Cerebellar cortex (tissue), 1 donor: Measurements from ENCODE around the gene RGS9.
"Not testable (repeated sequence)": the region's sequence is repeated elsewhere in the genome, so short reads cannot be mapped to it uniquely, and the experiment has no call there.

Experiments used
- DNase-seq: peaks from one replicate; pipeline ENCODE4 v3.0.0-alpha.2; 2015; ENCODE audit warnings: low spot score

RGS9 gene

DNA sequence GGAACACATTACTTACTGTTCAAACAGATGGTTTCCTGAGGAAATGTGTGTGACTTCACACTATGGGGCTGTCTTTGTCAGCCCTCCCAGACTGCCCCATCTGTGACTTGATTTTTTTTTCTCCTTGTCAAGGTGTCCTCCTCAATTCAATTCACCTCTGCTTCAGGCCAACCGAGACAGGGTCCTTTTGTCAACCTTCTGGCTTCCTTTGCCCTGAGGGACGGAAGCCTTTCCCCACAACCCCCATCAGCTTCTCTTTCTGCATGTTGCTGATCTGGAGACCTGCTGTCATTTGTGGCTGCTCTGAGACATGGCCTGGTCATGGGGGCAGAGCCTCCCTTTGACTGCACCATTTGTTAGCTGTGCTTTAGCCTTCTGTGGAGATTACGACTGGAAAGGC is 21.3 kb upstream of the RGS9 start:
- peak; percentile 77 for DNase-seq

DNA sequence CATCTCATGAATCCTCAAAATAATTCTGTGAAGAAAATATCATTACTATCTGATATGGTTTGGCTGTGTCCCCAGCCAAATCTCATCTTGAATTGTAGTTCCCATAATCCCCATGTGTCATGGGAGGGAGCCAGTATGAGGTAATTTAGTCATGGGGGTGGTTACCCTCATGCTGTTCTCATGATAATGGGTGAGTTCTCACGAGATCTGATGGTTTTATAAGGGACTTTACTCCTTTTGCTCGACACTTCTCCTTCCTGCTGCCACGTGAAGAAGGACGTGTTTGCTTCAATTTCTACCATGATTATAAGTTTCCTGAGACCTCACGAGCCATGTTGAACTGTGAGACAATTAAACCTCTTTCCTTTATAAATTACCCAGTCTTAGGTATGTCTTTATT is 20.7 kb upstream of the RGS9 start:
- not testable (repeated sequence) for DNase-seq

GRCh38 chr17:65117384-65118035 is 19.7 kb upstream of the RGS9 start:
- DNase-seq = no peak

- no peak for DNase-seq
These were observed 15.8 kb upstream of the RGS9 start for GRCh38 chr17:65121368-65121767.

- DNase-seq = no peak
These were observed 15.0 kb upstream of the RGS9 start for GRCh38 chr17:65121916-65122806.

- DNase-seq = peak; percentile 91
These were observed 14.1 kb upstream of the RGS9 start for GRCh38 chr17:65122836-65123756.

DNA sequence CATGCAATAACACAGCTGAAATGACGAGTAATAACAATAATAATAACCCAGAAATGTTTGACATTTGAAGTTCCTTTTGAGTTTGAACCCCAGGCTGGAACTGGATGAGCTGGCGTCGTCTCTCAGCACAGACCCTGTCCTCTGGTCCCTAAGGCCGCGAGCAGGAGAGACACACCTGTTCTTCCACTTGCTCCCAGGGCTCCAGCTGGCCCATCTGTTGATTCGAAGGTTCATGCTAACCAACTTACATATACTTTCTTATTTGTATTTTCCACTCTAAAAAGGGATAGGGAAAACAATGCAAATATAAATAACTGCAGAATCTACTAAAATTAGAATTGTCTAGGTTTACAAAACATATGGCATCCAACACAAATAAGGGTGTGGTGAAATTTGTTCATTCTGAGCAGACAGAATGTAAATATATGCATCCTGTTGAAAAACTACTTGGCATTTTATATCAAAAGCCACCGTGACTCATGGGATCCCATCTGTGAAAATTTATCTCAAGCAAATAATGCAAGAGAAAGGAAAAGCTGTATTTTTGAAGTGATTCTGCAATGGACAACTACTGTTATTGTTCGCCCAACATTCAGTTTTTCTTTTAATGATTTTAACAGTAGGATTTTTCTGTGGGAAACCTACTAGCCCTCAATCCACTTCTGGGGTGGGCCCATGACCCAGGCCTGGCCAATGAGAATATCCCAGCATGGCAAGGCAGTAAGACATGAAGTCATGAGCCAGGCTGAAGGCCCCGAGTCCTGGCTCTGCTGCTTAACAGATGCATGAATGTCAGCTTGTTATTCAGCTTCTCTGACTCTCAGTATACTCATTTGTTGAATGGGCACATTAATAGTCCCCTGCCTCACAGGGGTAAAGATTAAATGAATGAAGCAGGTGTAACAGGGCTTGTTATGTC is 13.2 kb upstream of the RGS9 start:
- DNase-seq = no peak

GRCh38 chr17:65130832-65131231 is 6.3 kb upstream of the RGS9 start:
- DNase-seq = no peak

- DNase-seq = no peak
These were observed 5.9 kb upstream of the RGS9 start for GRCh38 chr17:65131240-65131639.

- no peak for DNase-seq
These were observed 5.2 kb upstream of the RGS9 start for GRCh38 chr17:65131946-65132345.

DNA sequence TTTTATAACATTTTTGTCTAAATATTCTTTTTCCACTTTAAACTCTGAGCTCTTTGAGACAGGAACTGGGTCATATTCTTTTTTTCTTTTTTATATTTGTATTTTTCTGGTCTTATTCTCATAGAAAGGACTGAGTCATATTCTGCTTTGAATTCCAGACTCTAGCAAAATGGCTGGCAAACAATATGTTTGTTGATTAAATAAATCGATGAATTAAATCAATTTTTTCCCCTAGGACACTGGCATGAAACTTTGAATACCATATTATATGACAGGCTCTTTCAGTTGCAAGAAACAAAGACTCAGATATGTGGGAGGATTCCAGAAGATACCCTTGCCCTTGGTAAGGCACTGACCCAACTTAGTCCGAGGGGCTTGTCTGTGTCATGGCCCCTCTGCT is 3.1 kb upstream of the RGS9 start:
- DNase-seq = no peak

DNA sequence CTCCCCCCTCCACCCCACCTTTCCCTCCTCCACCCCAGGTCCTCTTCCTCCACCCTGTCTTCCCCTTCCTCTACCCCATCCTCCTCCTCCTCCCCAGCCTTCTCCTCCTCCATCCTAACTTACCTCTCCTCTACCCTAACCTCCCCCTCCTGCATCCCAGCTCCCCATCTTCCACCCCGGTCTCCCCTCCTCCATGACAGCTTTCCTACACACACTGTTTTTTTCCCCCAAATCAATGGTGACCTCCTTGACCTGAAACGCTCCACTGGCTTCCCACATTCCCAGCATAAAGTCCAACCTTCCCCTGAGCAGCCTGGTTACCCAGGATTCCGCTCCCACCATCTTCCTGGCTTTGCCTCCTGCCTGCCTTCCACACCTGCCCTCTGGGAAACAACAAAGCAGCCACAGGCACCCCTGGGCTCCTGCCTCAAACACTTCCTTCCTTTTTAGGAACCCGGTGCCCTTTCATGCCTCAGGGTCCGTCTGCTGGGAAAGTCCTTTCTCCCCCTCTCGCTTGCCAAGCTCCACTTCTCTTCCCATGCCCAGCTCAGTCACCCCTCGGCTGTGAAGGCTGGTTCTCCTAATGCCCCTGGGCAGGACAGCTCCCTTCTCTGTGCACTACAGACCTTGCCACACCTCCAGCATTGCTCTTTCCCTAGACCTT is 2.1 kb downstream of the RGS9 start:
- DNase-seq = no peak

GRCh38 chr17:65142247-65142646 is 5.1 kb downstream of the RGS9 start:
- DNase-seq = no peak

DNA sequence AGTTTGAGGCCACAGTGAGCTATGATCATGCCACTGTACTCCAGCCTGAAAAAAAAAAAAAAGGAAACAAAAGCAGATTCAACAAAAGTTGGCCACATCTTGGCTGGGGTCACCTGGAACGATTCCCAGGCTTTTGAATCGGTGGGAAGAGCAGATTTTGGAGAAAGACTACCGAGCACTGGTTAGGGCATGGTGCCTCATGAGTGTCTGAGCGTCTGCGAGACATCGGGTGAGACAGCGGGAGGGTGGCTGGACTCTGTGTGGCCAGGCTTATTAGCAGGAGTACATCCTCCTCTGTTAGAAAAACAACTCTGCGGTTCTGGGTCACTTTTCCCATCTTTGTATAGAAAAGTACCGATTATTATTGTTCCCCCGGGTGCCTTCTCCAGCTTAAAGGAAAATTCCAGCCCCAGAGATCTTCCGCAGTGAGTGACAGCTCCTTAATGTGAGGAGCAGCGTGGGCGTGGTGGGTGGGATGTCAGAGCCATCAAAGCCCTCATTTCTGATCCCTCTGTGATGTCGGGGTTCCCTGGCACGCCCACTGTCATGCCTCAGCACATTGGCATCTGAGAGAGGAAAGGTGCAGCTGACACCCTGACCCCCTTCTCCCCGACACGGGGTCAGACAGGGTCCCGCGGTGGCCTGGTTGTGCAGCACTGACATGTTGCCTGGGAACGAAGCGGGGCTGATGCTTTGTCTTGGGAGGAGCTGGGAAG is 6.9 kb downstream of the RGS9 start:
- peak; percentile 34 for DNase-seq

DNA sequence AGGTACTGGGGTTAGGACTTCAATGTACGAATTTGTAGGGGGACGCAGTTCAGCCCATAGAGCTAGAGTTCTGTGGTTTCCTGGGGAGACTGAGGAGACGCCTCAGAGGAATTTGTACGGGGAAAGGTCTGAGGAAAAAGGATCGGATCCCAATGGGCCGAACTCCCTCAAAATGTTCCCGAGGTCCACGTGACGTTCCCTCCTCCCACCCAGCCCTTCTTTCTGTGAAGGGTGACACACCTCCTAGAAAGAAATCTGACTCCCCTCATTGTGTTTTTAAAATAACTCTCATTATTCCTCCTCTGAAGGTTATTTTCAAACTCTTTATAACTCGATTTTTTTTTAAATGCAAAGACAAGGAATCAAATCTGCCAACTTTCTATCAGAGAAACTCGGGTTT is 8.6 kb downstream of the RGS9 start:
- DNase-seq = no peak

GRCh38 chr17:65147955-65148354 is 10.8 kb downstream of the RGS9 start:
- no peak for DNase-seq

DNA sequence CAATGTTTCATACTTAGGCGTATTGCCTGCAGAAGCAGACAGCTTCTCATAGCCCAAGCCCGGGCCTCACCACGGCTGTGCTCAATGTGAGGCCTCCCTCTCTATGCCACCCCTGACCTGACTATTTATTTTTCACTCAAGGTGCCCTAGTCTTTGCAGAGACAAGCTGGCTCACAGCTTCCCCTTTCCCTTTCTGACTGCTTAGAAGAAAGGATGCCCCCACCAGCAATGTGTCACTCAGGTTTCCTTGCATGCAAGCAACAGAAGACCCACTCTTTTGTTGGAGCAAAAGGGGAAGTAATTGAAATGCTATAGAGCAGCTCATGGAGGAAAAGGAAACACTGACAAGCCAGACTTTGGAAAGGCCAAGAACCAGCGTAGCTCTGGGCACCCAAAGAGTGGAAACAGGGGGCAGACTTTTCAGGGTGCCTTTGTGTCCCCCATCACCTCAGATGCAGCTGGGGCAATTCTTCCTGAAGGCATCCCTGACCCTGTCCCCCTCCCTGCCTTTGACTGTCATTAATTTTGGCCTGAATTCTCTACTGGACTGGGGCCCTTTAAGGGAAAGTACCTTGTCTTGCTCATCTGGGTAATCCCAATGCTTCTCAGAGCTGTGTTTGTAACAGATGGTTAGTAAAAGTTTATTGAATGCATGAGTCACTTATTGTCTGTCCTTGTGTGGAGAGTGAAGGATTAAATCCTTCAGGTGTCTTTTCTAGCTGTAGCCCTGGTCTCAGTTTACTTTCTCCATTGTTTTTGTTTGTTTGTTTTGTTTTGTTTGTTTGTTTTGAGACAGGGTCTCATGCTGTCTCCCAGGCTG is 17.8 kb downstream of the RGS9 start:
- no peak for DNase-seq

- no peak for DNase-seq
These were observed 18.5 kb downstream of the RGS9 start for GRCh38 chr17:65155622-65156021.

DNA sequence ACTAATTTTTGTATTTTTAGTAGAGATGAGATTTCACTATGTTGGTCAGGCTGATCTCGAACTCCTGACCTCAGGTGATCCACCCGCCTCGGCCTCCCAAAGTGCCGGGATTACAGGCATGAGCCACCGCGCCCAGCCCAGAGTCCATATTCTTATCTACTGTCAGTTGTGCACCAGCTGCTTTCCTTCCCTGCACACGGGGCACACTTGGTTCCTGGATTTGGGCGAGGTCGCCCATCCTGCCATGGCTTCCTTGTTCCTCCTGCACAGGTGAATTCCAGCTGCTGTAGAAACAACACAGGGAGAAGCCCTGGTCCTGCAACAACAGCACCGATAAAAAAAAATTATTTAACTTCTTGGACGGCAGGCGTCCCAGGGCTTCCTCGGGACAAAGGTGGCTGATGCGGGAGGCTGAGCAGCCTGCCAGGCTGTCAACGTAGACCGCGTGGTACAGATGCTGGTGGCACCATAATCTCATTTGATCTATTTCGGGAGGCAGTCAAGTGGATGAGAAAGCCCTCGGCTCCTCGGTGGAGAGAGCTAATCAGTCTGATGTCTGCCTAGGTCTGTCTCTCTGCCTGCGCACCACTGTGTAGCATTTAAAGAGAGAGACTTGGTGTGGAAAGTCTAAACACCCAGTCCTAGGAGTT is 19.1 kb downstream of the RGS9 start:
- DNase-seq = no peak
